GM23248 (cell line): ENCODE data around the gene SCAPER.

ENCODE experiments used
- EZH2 ChIP-seq: fragments of 200-600 bp; sonication (generic); IDR thresholded peaks from 2 replicates; pipeline ENCODE4 v1.6.1; 2018; ENCODE audit warnings: antibody characterized with exemption, mild to moderate bottlenecking; ENCODE audit not compliant: insufficient read depth, poor library complexity, severe bottlenecking
- EZH2phosphoT487 ChIP-seq: fragments of 200-600 bp; sonication (generic); IDR thresholded peaks from 2 replicates; pipeline ENCODE4 v1.6.1; 2018; ENCODE audit warnings: antibody characterized with exemption, moderate library complexity, mild to moderate bottlenecking, low read depth; ENCODE audit not compliant: insufficient read depth

- no peak for TF ChIP-seq EZH2
- TF ChIP-seq EZH2phosphoT487, result no peak
Measured at GRCh38 chr15:76753131-76753530, 152.0 kb downstream of the SCAPER start.
